TTC549 (cell line): ENCODE measurements around the gene INCENP.
"Not testable (repeated sequence)": the region's sequence is repeated elsewhere in the genome, so short reads cannot be mapped to it uniquely, and the experiment has no call there.

Experiments used
- FAIRE-seq: peaks from 2 replicates; lab custom pipeline; 2012; peaks lifted over from hg19 to GRCh38; lab: Jason Lieb, UNC

The INCENP gene

GRCh38 chr11:62171261-62171723 is 47.5 kb downstream of the INCENP start:
- peak; percentile 78 for FAIRE-seq

GRCh38 chr11:62172294-62172693 is 48.5 kb downstream of the INCENP start:
- FAIRE-seq = no peak

- no peak for FAIRE-seq
Observed at GRCh38 chr11:62176766-62177165, 53.0 kb downstream of the INCENP start.

- no peak for FAIRE-seq
Observed at GRCh38 chr11:62179995-62180394, 56.2 kb downstream of the INCENP start.

- no peak for FAIRE-seq
Observed at GRCh38 chr11:62181097-62181496, 57.3 kb downstream of the INCENP start.

- FAIRE-seq = no peak
Observed at GRCh38 chr11:62182147-62182891, 58.5 kb downstream of the INCENP start.

- no peak for FAIRE-seq
Observed at GRCh38 chr11:62186195-62186594, 62.4 kb downstream of the INCENP start.

GRCh38 chr11:62190011-62190410 is 66.2 kb downstream of the INCENP start, which contains the start of gene SCGB1D1:
Gene SCGB1D1 (plus strand): TSS chr11:62190216. CDS start chr11:62190285, 69 bp downstream.
- no peak for FAIRE-seq

- no peak for FAIRE-seq
Observed at GRCh38 chr11:62193952-62194351, 70.1 kb downstream of the INCENP start.

- not testable (repeated sequence) for FAIRE-seq
Observed at GRCh38 chr11:62195010-62195409, 71.2 kb downstream of the INCENP start.

- no peak for FAIRE-seq
Observed at GRCh38 chr11:62195945-62196344, 72.1 kb downstream of the INCENP start.

- not testable (repeated sequence) for FAIRE-seq
Observed at GRCh38 chr11:62197400-62197799, 73.6 kb downstream of the INCENP start.

- FAIRE-seq = no peak
Observed at GRCh38 chr11:62201376-62201775, 77.6 kb downstream of the INCENP start.
